ENCODE results near the gene MRAP.

The MRAP gene

GRCh38 chr21:32340863-32341848 is 42.5 kb downstream of the MRAP start:
- H3K9me3 ChIP-seq (ENCODE audit: insufficient read depth, low read length) = no peaks in the 10 kb centered on the region
- no peak for TF ChIP-seq CTCF (IDR thresholded peaks at IDR 0.05; ENCODE audit: insufficient read depth, low read length, poor library complexity, severe bottlenecking)
- no peak for TF ChIP-seq EZH2phosphoT487 (conservative IDR thresholded peaks at IDR 0.05; ENCODE audit: low read length)
- no peak overlapping the region for H3K4me3 ChIP-seq (ENCODE audit: insufficient read depth, low read length, poor library complexity, severe bottlenecking)
- H3K36me3 ChIP-seq (ENCODE audit: low read length) = peaks cover 31% of the 10 kb centered on the region
- no peaks in the 10 kb centered on the region for H3K27me3 ChIP-seq (ENCODE audit: low read length)
- H3K4me2 ChIP-seq (ENCODE audit: low read depth, low read length, poor library complexity, severe bottlenecking) = no peak overlapping the region
- H3K9ac ChIP-seq (ENCODE audit: low read length) = no peak overlapping the region
- H3F3A ChIP-seq (ENCODE audit: insufficient read depth) = no peaks in the 10 kb centered on the region
- no peaks in the 10 kb centered on the region for H3K9me2 ChIP-seq (replicated peaks; ENCODE audit: insufficient read depth, low read length)
- H3K79me2 ChIP-seq (ENCODE audit: insufficient read depth, low read length) = no peaks in the 10 kb centered on the region
- no peak overlapping the region for H2AFZ ChIP-seq (ENCODE audit: low read depth, low read length, severe bottlenecking)
- H4K20me1 ChIP-seq (ENCODE audit: low read depth, low read length) = no peaks in the 10 kb centered on the region
- no peak overlapping the region for H3K27ac ChIP-seq (ENCODE audit: low read depth, low read length)

GRCh38 chr21:32346951-32347350 is 48.3 kb downstream of the MRAP start:
- H3K4me2 ChIP-seq (ENCODE audit: low read depth, low read length, poor library complexity, severe bottlenecking) = no peak overlapping the region
- TF ChIP-seq CTCF (IDR thresholded peaks at IDR 0.05; ENCODE audit: insufficient read depth, low read length, poor library complexity, severe bottlenecking) = no peak
- H2AFZ ChIP-seq (ENCODE audit: low read depth, low read length, severe bottlenecking) = no peak overlapping the region
- H3K9ac ChIP-seq (ENCODE audit: low read length) = no peak overlapping the region
- H3K27me3 ChIP-seq (ENCODE audit: low read length) = no peaks in the 10 kb centered on the region
- H3K9me3 ChIP-seq (ENCODE audit: insufficient read depth, low read length) = no peaks in the 10 kb centered on the region
- no peaks in the 10 kb centered on the region for H3K9me2 ChIP-seq (replicated peaks; ENCODE audit: insufficient read depth, low read length)
- no peak overlapping the region for H3K27ac ChIP-seq (ENCODE audit: low read depth, low read length)
- H3K4me3 ChIP-seq (ENCODE audit: insufficient read depth, low read length, poor library complexity, severe bottlenecking) = no peak overlapping the region
- H3F3A ChIP-seq (ENCODE audit: insufficient read depth) = no peaks in the 10 kb centered on the region
- no peaks in the 10 kb centered on the region for H3K79me2 ChIP-seq (ENCODE audit: insufficient read depth, low read length)
- H4K20me1 ChIP-seq (ENCODE audit: low read depth, low read length) = no peaks in the 10 kb centered on the region
- peaks cover 31% of the 10 kb centered on the region for H3K36me3 ChIP-seq (ENCODE audit: low read length)

- TF ChIP-seq CTCF (IDR thresholded peaks at IDR 0.05; ENCODE audit: insufficient read depth, low read length, poor library complexity, severe bottlenecking) (no peak), EZH2phosphoT487 (conservative IDR thresholded peaks at IDR 0.05; ENCODE audit: low read length) (no peak)
- no peaks in the 10 kb centered on the region for H4K20me1 ChIP-seq (ENCODE audit: low read depth, low read length)
These were observed 48.7 kb downstream of the MRAP start for GRCh38 chr21:32347351-32347750.

More at GRCh38 chr21:32347351-32347750, 48.7 kb downstream of the MRAP start:
- Histone ChIP-seq H3K9me2 (replicated peaks; ENCODE audit: insufficient read depth, low read length) (no peaks in the 10 kb centered on the region), H3K27ac (ENCODE audit: low read depth, low read length) (no peak overlapping the region), H3K27me3 (ENCODE audit: low read length) (no peaks in the 10 kb centered on the region), H3K9me3 (ENCODE audit: insufficient read depth, low read length) (no peaks in the 10 kb centered on the region), H2AFZ (ENCODE audit: low read depth, low read length, severe bottlenecking) (no peak overlapping the region), H3K4me3 (ENCODE audit: insufficient read depth, low read length, poor library complexity, severe bottlenecking) (no peak overlapping the region), H3K79me2 (ENCODE audit: insufficient read depth, low read length) (no peaks in the 10 kb centered on the region), H3K9ac (ENCODE audit: low read length) (no peak overlapping the region), H3K36me3 (ENCODE audit: low read length) (peaks cover 31% of the 10 kb centered on the region), H3F3A (ENCODE audit: insufficient read depth) (no peaks in the 10 kb centered on the region), H3K4me2 (ENCODE audit: low read depth, low read length, poor library complexity, severe bottlenecking) (no peak overlapping the region)

All from SU-DHL-6 (cell line).